ENCODE measurements around the gene FANK1. TPM values are rescaled to one million over a fixed set of nuclear protein-coding genes. Genes with fewer than 3 reads are reported as not detected.
A peak's percentile ranks its signal among the peaks of the same experiment; 100 is the strongest.

Gene FANK1
- total RNA-seq, 5 donors from 2014 or later (not counting 1 experiment from before 2014, with no cell fraction given), result 1.3 to 3.3 (median 2.2) TPM; not detected in 1

- Histone ChIP-seq H3K36me3 (ENCODE audit: control insufficient read depth in 2 of 2, extremely low read depth in 1 of 2, insufficient read depth in 1 of 2, low read length in 1 of 2) (no peaks in the 10 kb centered on the region), H3K9me3 (no peaks in the 10 kb centered on the region), H3K27ac (ENCODE audit: low read length) (no peak overlapping the region), H3K4me1 (ENCODE audit: control insufficient read depth in 1 of 2, extremely low read depth in 1 of 2, insufficient read depth in 2 of 2, low read length in 2 of 2) (no peaks in the 10 kb centered on the region), H3K27me3 (replicated peaks in 1 of 2; ENCODE audit: control insufficient read depth in 2 of 2, extremely low read depth in 1 of 2, insufficient read depth in 2 of 2, low read length in 1 of 2) (no peaks in the 10 kb centered on the region), H3K4me3 (ENCODE audit: control insufficient read depth in 1 of 2, extremely low read depth in 1 of 2, low read length in 1 of 2) (no peak overlapping the region)
- 83% methylated on average over 1 of the region's 1 CpG for WGBS (ENCODE audit: insufficient coverage)
- no peak for ATAC-seq (replicated peaks in 1 of 4)
- no peaks in the 10 kb centered on the region for H3K36me3 Mint-ChIP-seq
- H3K27me3 Mint-ChIP-seq, result no peaks in the 10 kb centered on the region
- no peaks in the 10 kb centered on the region for H3K4me1 Mint-ChIP-seq
- no peak for DNase-seq
- H3K4me3 Mint-ChIP-seq, result no peak overlapping the region
- ChIA-PET POLR2A (interaction anchor here in 1 of 2 donors (0.6 kb wide), 1 partner anchor 11 kb away, joined by 6 read pairs; no protein-coding TSS in a partner anchor), CTCF (no interaction called here)
- no peak overlapping the region for H3K27ac Mint-ChIP-seq
- peaks cover 0 to 27% (median 6%) of the 10 kb centered on the region in 3 donors for H3K9me3 Mint-ChIP-seq
These were observed 131.3 kb downstream of the FANK1 start for GRCh38 chr10:126027692-126028091.

- H3K9me3 ChIP-seq, result no peaks in the 10 kb centered on the region
- H3K4me1 ChIP-seq (ENCODE audit: control insufficient read depth in 1 of 2, extremely low read depth in 1 of 2, insufficient read depth in 2 of 2, low read length in 2 of 2), result no peaks in the 10 kb centered on the region
- Mint-ChIP-seq H3K4me1 (no peaks in the 10 kb centered on the region), H3K9me3 (peaks cover 3 to 32% (median 12%) of the 10 kb centered on the region in 3 donors), H3K27ac (no peak overlapping the region), H3K27me3 (no peaks in the 10 kb centered on the region), H3K36me3 (no peaks in the 10 kb centered on the region), H3K4me3 (no peak overlapping the region)
- no peak for DNase-seq
- H3K27ac ChIP-seq (ENCODE audit: low read length), result no peak overlapping the region
- ChIA-PET CTCF (no interaction called here), POLR2A (no interaction called here)
- 57% methylated on average over 1 of the region's 3 CpGs for WGBS (ENCODE audit: insufficient coverage)
- no peaks in the 10 kb centered on the region for H3K36me3 ChIP-seq (ENCODE audit: control insufficient read depth in 2 of 2, extremely low read depth in 1 of 2, insufficient read depth in 1 of 2, low read length in 1 of 2)
- H3K27me3 ChIP-seq (replicated peaks in 1 of 2; ENCODE audit: control insufficient read depth in 2 of 2, extremely low read depth in 1 of 2, insufficient read depth in 2 of 2, low read length in 1 of 2), result no peaks in the 10 kb centered on the region
- no peak overlapping the region for H3K4me3 ChIP-seq (ENCODE audit: control insufficient read depth in 1 of 2, extremely low read depth in 1 of 2, low read length in 1 of 2)
- no peak for ATAC-seq (replicated peaks in 1 of 4)
These were observed 133.6 kb downstream of the FANK1 start for GRCh38 chr10:126029999-126030398.

GRCh38 chr10:126034586-126034985 lies 138.2 kb downstream of the FANK1 start:
- Mint-ChIP-seq H3K27ac (no peak overlapping the region), H3K27me3 (peaks cover 0 to 4% of the 10 kb centered on the region in 2 donors), H3K4me1 (no peaks in the 10 kb centered on the region), H3K9me3 (peaks cover 3 to 9% (median 6%) of the 10 kb centered on the region in 3 donors), H3K4me3 (no peak overlapping the region), H3K36me3 (no peaks in the 10 kb centered on the region)
- WGBS (ENCODE audit: insufficient coverage), result no CpG with 5 or more reads among the region's 2 CpGs
- no peaks in the 10 kb centered on the region for H3K4me1 ChIP-seq (ENCODE audit: control insufficient read depth in 1 of 2, extremely low read depth in 1 of 2, insufficient read depth in 2 of 2, low read length in 2 of 2)
- H3K36me3 ChIP-seq (ENCODE audit: control insufficient read depth in 2 of 2, extremely low read depth in 1 of 2, insufficient read depth in 1 of 2, low read length in 1 of 2), result no peaks in the 10 kb centered on the region
- H3K4me3 ChIP-seq (ENCODE audit: control insufficient read depth in 1 of 2, extremely low read depth in 1 of 2, low read length in 1 of 2), result no peak overlapping the region
- ATAC-seq (replicated peaks in 1 of 4) (no peak), DNase-seq (no peak)
- no peak overlapping the region for H3K27ac ChIP-seq (ENCODE audit: low read length)
- ChIA-PET POLR2A (no interaction called here), CTCF (no interaction called here)
- no peaks in the 10 kb centered on the region for H3K9me3 ChIP-seq
- peaks cover 0 to 3% of the 10 kb centered on the region in 2 experiments for H3K27me3 ChIP-seq (replicated peaks in 1 of 2; ENCODE audit: control insufficient read depth in 2 of 2, extremely low read depth in 1 of 2, insufficient read depth in 2 of 2, low read length in 1 of 2)

- Mint-ChIP-seq H3K27me3 (peaks cover 0 to 4% of the 10 kb centered on the region in 2 donors), H3K4me3 (no peak overlapping the region), H3K27ac (no peak overlapping the region), H3K4me1 (peaks cover 0 to 7% (median 6%) of the 10 kb centered on the region in 3 donors), H3K9me3 (peaks cover 3 to 9% (median 6%) of the 10 kb centered on the region in 3 donors), H3K36me3 (no peaks in the 10 kb centered on the region)
- H3K36me3 ChIP-seq (ENCODE audit: control insufficient read depth in 2 of 2, extremely low read depth in 1 of 2, insufficient read depth in 1 of 2, low read length in 1 of 2), result no peaks in the 10 kb centered on the region
- POLR2A ChIA-PET, result no interaction called here
- DNase-seq (no peak), ATAC-seq (replicated peaks in 1 of 4) (no peak)
- 33% methylated on average over 2 of the region's 5 CpGs for WGBS (ENCODE audit: insufficient coverage)
- peaks cover 0 to 3% of the 10 kb centered on the region in 2 experiments for H3K27me3 ChIP-seq (replicated peaks in 1 of 2; ENCODE audit: control insufficient read depth in 2 of 2, extremely low read depth in 1 of 2, insufficient read depth in 2 of 2, low read length in 1 of 2)
- CTCF ChIA-PET, result no interaction called here
- no peaks in the 10 kb centered on the region for H3K9me3 ChIP-seq
- H3K27ac ChIP-seq (ENCODE audit: low read length), result no peak overlapping the region
- no peak overlapping the region for H3K4me3 ChIP-seq (ENCODE audit: control insufficient read depth in 1 of 2, extremely low read depth in 1 of 2, low read length in 1 of 2)
- peaks cover 0 to 4% of the 10 kb centered on the region in 2 experiments for H3K4me1 ChIP-seq (ENCODE audit: control insufficient read depth in 1 of 2, extremely low read depth in 1 of 2, insufficient read depth in 2 of 2, low read length in 2 of 2)
These were observed 140.2 kb downstream of the FANK1 start for GRCh38 chr10:126036515-126036914.

- Histone ChIP-seq H3K27ac (ENCODE audit: low read length) (no peak overlapping the region), H3K9me3 (no peaks in the 10 kb centered on the region), H3K4me1 (ENCODE audit: control insufficient read depth in 1 of 2, extremely low read depth in 1 of 2, insufficient read depth in 2 of 2, low read length in 2 of 2) (peaks cover 8 to 18% of the 10 kb centered on the region in 2 experiments), H3K4me3 (ENCODE audit: control insufficient read depth in 1 of 2, extremely low read depth in 1 of 2, low read length in 1 of 2) (no peak overlapping the region), H3K27me3 (replicated peaks in 1 of 2; ENCODE audit: control insufficient read depth in 2 of 2, extremely low read depth in 1 of 2, insufficient read depth in 2 of 2, low read length in 1 of 2) (peaks cover 0 to 3% of the 10 kb centered on the region in 2 experiments), H3K36me3 (ENCODE audit: control insufficient read depth in 2 of 2, extremely low read depth in 1 of 2, insufficient read depth in 1 of 2, low read length in 1 of 2) (no peaks in the 10 kb centered on the region)
- CTCF ChIA-PET, result no interaction called here
- Mint-ChIP-seq H3K4me3 (no peak overlapping the region), H3K27ac (no peak overlapping the region), H3K27me3 (peaks cover 0 to 4% of the 10 kb centered on the region in 2 donors), H3K4me1 (peaks cover 11 to 18% (median 18%) of the 10 kb centered on the region in 3 donors), H3K36me3 (no peaks in the 10 kb centered on the region), H3K9me3 (peaks cover 3 to 9% (median 6%) of the 10 kb centered on the region in 3 donors)
- no peak for DNase-seq
- POLR2A ChIA-PET, result no interaction called here
- ATAC-seq (replicated peaks in 1 of 4), result no peak
- WGBS (ENCODE audit: insufficient coverage), result 68% methylated on average over 10 of the region's 10 CpGs
These were observed 141.6 kb downstream of the FANK1 start for GRCh38 chr10:126037946-126038345.

- H3K4me3 Mint-ChIP-seq, result peak overlapping the region in 1 of 3 donors; percentile 44
- no peaks in the 10 kb centered on the region for H3K36me3 ChIP-seq (ENCODE audit: control insufficient read depth in 2 of 2, extremely low read depth in 1 of 2, insufficient read depth in 1 of 2, low read length in 1 of 2)
- WGBS (ENCODE audit: insufficient coverage), result no CpG with 5 or more reads among the region's 4 CpGs
- DNase-seq (no peak), ATAC-seq (replicated peaks in 1 of 4) (no peak)
- peak overlapping the region; percentile 65 for H3K27ac ChIP-seq (ENCODE audit: low read length)
- no peaks in the 10 kb centered on the region for H3K9me3 ChIP-seq
- H3K4me1 ChIP-seq (ENCODE audit: control insufficient read depth in 1 of 2, extremely low read depth in 1 of 2, insufficient read depth in 2 of 2, low read length in 2 of 2), result peaks cover 8 to 19% of the 10 kb centered on the region in 2 experiments
- POLR2A ChIA-PET, result no interaction called here
- no peaks in the 10 kb centered on the region for H3K36me3 Mint-ChIP-seq
- H3K4me1 Mint-ChIP-seq, result peaks cover 11 to 18% (median 18%) of the 10 kb centered on the region in 3 donors
- peaks cover 0 to 3% of the 10 kb centered on the region in 2 experiments for H3K27me3 ChIP-seq (replicated peaks in 1 of 2; ENCODE audit: control insufficient read depth in 2 of 2, extremely low read depth in 1 of 2, insufficient read depth in 2 of 2, low read length in 1 of 2)
- peak overlapping the region in 1 of 2 donors; percentile 61 for H3K27ac Mint-ChIP-seq
- CTCF ChIA-PET, result no interaction called here
- H3K9me3 Mint-ChIP-seq, result no peaks in the 10 kb centered on the region
- no peak overlapping the region for H3K4me3 ChIP-seq (ENCODE audit: control insufficient read depth in 1 of 2, extremely low read depth in 1 of 2, low read length in 1 of 2)
- H3K27me3 Mint-ChIP-seq, result peaks cover 0 to 4% of the 10 kb centered on the region in 2 donors
These were observed 144.8 kb downstream of the FANK1 start for GRCh38 chr10:126041117-126041516.

Measured in T-cell (primary cell).